IPS-18c (cell line): ENCODE measurements around the gene PDGFD.

ENCODE experiments used
- H3K4me3 ChIP-seq: 2 replicates; pipeline ENCODE4 v1.7.0; 2013; ENCODE audit warnings: low read depth, mild to moderate bottlenecking, low read length, moderate library complexity; ENCODE audit not compliant: insufficient read depth
- H3K9me3 ChIP-seq: one replicate; pipeline ENCODE4 v1.6.1; 2013; ENCODE audit warnings: mild to moderate bottlenecking, low read length, moderate library complexity; ENCODE audit not compliant: control insufficient read depth, insufficient read depth

The PDGFD gene

GRCh38 chr11:103963648-103964047 lies 200.3 kb downstream of the PDGFD start:
- Histone ChIP-seq H3K4me3 (no peak overlapping the region), H3K9me3 (no peaks in the 10 kb centered on the region)

DNA sequence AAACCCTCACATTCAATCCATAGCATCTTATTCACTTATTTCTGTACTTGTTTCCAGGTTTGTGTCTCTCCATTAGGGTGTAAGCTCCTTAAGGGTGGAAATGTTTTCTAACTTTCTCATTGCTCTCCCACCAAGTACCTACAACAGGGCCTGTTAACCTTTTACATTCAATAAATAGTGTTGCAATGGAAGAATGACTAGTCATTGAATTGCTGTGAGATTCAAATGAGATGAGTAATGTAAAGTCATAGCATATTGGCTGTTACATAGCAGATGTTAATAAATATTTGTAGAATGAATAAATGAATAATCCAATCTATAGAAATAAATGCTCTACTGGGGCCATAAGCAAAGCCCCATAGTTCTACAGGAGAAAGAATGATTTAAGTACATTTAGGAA lies 202.9 kb downstream of the PDGFD start:
- no peak overlapping the region for H3K4me3 ChIP-seq
- no peaks in the 10 kb centered on the region for H3K9me3 ChIP-seq

DNA sequence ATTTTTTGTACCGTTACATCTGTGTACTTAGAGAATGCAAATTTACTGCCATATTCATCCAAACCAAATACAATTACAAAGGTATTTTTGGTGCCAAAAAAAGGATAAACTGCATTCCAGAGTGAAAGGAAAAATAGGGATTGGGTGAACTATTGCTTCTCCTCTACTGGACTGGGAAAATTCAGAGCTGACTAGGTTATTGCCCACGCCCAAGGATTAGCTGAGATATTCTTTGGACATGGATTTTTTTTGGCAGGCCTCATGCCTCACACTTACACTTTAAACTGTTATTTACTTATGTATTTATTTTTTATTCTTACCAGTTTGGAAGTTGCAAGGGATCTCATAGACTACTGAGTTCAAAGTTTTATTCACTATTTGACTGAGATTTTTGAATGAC lies 203.8 kb downstream of the PDGFD start:
- Histone ChIP-seq H3K4me3 (no peak overlapping the region), H3K9me3 (no peaks in the 10 kb centered on the region)

DNA sequence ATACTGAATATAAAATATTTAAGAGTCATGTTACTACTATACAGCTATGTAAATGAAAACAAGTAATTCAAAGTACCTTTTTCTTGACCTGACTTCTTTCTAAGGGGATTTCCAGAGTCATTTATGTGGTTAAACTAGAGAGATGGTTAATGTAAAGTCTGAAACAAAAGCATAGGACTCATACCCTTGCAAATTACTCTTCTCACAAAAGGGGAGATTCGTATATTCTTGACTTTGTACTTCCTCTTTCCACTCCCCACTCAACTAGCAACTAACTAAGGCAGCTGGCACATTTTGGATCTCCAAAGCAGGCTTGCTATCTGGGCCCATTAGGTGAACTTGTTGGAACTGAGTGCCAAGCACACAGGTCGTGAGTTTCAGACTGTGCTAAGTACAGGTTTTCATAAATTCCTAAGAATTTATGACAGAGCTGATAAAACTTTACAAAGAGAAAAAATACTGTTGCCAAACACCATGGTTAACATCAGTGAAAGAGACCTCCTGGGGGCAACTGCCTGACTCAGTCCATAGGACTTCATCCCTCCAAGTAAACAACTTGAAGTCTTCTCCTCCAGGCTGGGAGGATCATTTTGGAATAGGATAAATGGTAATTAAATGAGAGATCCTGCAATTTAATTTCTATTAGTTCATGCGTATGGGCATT lies 204.5 kb downstream of the PDGFD start:
- Histone ChIP-seq H3K9me3 (no peaks in the 10 kb centered on the region), H3K4me3 (no peak overlapping the region)

DNA sequence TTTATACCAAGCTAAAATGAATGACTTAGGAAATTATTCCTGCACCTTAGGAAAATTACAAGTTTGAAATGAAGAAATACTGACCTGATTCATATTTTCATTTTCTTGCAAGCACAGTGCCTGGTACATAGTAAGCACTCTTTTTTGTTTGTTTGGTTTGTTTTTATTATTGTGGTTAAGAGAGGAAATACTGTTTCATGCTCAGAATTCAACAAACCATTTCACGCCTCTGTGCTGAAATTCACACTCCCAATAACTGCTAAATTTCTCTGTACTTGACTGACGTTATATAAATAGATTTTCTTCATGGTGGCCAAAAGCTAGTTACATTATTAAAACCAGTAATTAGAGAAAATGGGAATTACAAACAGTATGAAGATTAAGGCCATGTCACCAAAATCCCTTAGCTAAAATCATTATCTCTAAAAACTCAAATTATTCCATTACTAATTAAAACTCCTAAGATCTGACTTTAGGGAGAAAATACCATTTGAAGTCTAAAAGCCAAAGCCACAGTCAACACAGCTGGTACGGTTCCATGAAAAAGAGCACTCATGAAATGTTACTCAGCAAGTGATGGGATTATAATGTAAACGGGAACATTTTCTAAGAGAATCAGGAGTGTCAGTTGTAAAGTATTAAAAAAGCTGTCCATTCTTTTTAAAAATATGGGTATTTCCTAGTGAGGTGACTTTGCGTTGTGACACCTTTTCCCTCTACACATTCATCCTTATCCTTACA lies 205.3 kb downstream of the PDGFD start:
- no peak overlapping the region for H3K4me3 ChIP-seq
- H3K9me3 ChIP-seq = no peaks in the 10 kb centered on the region

DNA sequence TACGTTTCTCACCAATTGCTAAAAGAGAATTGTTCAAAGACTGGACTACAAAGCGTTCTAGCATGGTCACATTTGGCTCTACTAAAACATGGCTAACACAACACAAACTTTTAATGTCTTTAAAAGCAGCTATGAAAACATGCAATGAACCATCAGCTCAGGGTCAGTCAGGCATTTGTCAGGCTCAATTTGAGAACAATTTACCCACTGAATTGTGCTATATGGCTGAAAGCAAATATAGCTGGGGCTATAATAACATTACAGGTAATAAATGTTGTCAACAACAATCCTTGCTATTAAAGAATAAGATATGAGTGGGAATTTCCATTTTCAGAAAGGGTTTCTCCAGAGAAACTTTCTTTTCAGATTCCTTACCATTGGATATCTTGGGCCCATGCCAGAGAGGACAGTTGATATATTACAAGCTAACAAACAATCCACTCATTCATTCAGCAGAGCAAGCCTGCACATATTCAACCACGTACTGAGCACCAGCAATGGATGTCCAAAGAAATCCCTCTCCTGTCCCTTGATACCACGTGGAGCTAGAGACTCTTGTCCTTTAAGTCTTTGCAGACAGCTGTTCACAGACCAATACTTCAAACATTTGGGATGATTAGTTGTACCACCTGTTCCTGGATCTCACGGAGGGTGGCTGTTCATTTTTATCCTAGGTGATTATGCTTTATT lies 210.0 kb downstream of the PDGFD start:
- H3K9me3 ChIP-seq = no peaks in the 10 kb centered on the region
- H3K4me3 ChIP-seq = no peak overlapping the region

- no peak overlapping the region for H3K4me3 ChIP-seq
- no peaks in the 10 kb centered on the region for H3K9me3 ChIP-seq
These were observed 214.2 kb downstream of the PDGFD start for GRCh38 chr11:103949781-103950180.

DNA sequence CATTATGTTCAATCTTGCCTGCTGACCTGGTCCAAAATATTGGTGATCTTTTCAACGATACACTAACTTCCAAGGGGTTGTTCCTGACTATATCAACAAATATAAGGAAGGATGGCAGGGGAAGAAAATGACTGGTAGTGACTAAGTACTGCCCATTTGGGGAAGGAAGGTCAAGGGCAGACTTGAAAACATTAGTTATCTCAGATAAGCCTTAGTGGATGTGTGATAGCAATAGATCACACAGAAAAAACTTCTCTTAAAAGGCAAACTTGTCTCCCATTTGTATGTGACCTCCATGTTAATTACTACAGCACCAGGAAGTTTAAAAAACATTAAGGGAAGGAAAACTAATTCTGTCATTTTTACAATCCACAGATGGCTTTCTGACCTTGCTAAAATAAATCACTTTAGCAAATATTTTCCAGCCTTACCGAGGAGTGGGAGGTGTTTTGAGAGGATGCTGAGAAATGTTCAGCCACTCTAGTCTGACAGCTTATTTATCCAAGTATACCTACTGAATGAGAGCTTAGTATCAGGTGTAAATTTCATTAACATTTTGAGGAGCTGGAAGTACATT lies 215.7 kb downstream of the PDGFD start:
- no peak overlapping the region for H3K4me3 ChIP-seq
- no peaks in the 10 kb centered on the region for H3K9me3 ChIP-seq

GRCh38 chr11:103947546-103947919 lies 216.4 kb downstream of the PDGFD start:
- Histone ChIP-seq H3K4me3 (no peak overlapping the region), H3K9me3 (no peaks in the 10 kb centered on the region)

- Histone ChIP-seq H3K4me3 (no peak overlapping the region), H3K9me3 (no peaks in the 10 kb centered on the region)
These were observed 217.0 kb downstream of the PDGFD start for GRCh38 chr11:103946793-103947545.

DNA sequence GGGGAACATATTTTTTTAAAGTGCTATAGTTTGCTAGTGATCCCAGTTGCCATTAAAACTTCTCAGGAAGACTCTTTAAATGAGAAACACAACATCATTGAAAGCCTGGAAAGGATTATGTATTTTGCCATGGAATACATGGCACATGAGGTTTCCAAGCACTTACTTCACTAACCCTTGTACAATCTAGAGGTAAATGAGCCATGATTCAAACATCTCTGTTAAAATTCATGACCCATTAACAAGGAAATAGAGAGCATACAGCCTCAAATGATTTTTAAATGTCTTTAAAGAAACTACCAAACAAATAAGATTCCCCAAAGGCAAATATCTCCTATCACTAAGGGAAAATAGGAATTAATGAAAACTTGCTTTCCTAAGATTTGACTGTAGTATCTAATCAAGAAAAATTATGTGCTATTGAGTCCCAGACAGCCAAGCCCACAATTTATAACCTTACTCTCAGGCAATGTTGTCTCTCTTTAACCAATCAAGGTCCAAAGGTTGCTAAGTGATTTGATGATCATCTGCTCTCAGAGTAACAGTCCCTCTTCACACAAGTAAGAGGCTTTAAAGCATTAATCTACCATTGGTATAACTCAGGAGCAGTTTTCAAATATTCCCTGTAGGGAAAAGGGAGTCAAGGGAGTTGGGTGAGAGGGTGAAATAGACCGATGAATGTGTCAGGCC lies 219.6 kb downstream of the PDGFD start:
- Histone ChIP-seq H3K9me3 (no peaks in the 10 kb centered on the region), H3K4me3 (no peak overlapping the region)

DNA sequence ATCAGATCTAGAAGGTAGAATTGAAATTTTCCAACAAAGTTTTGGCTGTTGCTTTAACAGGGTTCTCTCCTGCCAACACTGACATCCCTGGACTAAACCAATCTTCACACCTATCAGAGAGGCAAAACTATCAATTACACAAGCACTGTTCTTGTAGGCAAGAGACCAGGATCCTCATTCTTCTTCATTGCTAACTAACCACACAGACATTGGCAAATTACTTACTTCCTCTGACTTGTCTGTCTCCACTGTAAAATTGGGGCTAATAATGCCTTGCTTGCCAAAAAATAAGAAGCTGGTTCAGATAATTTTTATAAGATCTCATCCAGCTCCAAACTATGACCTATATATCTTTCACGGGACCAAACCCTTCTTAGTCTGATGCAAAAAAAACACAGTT lies 221.3 kb downstream of the PDGFD start:
- H3K4me3 ChIP-seq = no peak overlapping the region
- H3K9me3 ChIP-seq = no peaks in the 10 kb centered on the region

GRCh38 chr11:103940551-103940950 lies 223.4 kb downstream of the PDGFD start:
- no peak overlapping the region for H3K4me3 ChIP-seq
- H3K9me3 ChIP-seq = no peaks in the 10 kb centered on the region

DNA sequence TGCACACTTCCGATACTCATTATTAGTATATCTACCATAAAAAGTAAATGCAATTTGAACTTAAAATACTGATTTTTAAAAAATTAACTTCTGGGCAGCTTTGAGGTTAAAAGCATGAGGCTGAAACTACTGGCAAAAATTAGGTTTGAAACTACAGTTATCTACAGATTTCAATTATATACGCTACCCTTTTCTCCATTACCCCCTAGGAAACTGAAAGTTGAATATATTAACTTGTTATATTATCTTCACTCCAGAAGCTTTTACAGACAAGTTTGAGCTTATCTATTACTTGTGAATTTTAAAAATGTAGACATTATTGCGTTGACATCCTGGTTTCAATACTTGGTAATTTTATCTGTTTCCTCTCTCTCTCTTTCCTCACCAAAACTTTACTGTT lies 224.3 kb downstream of the PDGFD start:
- H3K9me3 ChIP-seq = no peaks in the 10 kb centered on the region

GRCh38 chr11:103936059-103936458 lies 227.9 kb downstream of the PDGFD start:
- Histone ChIP-seq H3K4me3 (no peak overlapping the region), H3K9me3 (no peaks in the 10 kb centered on the region)

More for the DNA sequence above, 224.3 kb downstream of the PDGFD start:
- no peak overlapping the region for H3K4me3 ChIP-seq

DNA sequence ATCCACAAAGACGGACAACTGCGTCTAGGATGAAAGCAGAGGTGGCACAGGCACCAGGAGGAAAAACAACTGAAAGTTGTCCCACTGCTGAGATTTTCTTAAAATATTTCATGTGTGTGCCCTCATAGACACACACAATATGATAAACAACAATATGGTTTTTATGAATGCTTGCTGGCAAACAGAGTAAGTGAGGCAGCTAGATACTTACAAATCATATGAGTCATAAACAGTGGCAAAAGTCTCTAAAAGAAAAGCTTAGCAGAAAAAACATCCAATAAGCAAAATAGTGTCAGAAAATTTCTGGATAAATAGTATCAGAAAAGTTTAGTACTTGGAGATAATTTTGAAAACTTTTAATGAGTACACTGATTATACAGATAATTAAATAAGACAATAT lies 228.7 kb downstream of the PDGFD start:
- Histone ChIP-seq H3K9me3 (no peaks in the 10 kb centered on the region), H3K4me3 (no peak overlapping the region)
